Activated B cell treated with CpG ODN at 0.5 μM for 24 hours (primary cell): Measurements from ENCODE around the gene VAV1. TPM values are rescaled to one million over a fixed set of nuclear protein-coding genes. Genes with fewer than 3 reads are reported as not detected.

ENCODE experiments used
- ATAC-seq: fragments of 200-7000 bp; cut with Tn5 transposase; one replicate; pipeline ENCODE4 v1.10.0; 2021; ENCODE audit warnings: low read depth, mild to moderate bottlenecking, moderate library complexity
- CTCF ChIA-PET: fragments of 350-600 bp; sonication (Branson Sonifier 250); formaldehyde crosslinking; loops from one replicate; lab custom pipeline; 2021; ENCODE audit warnings: antibody characterized with exemption; lab: Charles Lee
- POLR2A ChIA-PET: fragments of 350-600 bp; sonication (Branson Sonifier 250); formaldehyde crosslinking; loops from one replicate; lab custom pipeline; 2021; ENCODE audit warnings: antibody characterized with exemption; lab: Charles Lee
- DNase-seq: peaks from one replicate; pipeline ENCODE4 v3.0.0; 2022
- H3K27ac Mint-ChIP-seq: one replicate; pipeline ENCODE4 v1.8.0; 2020; ENCODE audit warnings: mixed read lengths
- H3K27me3 Mint-ChIP-seq: one replicate; pipeline ENCODE4 v1.8.0; 2021; ENCODE audit warnings: mixed read lengths
- H3K36me3 Mint-ChIP-seq: one replicate; pipeline ENCODE4 v1.8.0; 2021; ENCODE audit warnings: low read depth, mixed read lengths
- H3K4me1 Mint-ChIP-seq: one replicate; pipeline ENCODE4 v1.8.0; 2021; ENCODE audit warnings: mixed read lengths
- H3K4me3 Mint-ChIP-seq: one replicate; pipeline ENCODE4 v1.8.0; 2020; ENCODE audit warnings: mild to moderate bottlenecking, mixed read lengths
- H3K9me3 Mint-ChIP-seq: one replicate; pipeline ENCODE4 v1.8.0; 2020; ENCODE audit warnings: mixed read lengths
- intact Hi-C: fragments of 100-400 bp; cut with micrococcal nuclease; formaldehyde crosslinking; loops from one replicate; pipeline ENCODE4 v1.15.1; 2024
- total RNA-seq: library from RNA; stranded (reverse); gene quantifications from 2 replicates; pipeline ENCODE4 v1.2.3, GENCODE V29; 2022
- TF ChIP-seq, protein P1 (sequence below): fragments of 200-600 bp; IDR thresholded peaks from one replicate; pipeline ENCODE4 v1.8.0; 2022; ENCODE audit warnings: antibody characterized with exemption, mild to moderate bottlenecking

VAV1 gene
- total RNA-seq, 1 donor from 2014 or later: 121 TPM

DNA sequence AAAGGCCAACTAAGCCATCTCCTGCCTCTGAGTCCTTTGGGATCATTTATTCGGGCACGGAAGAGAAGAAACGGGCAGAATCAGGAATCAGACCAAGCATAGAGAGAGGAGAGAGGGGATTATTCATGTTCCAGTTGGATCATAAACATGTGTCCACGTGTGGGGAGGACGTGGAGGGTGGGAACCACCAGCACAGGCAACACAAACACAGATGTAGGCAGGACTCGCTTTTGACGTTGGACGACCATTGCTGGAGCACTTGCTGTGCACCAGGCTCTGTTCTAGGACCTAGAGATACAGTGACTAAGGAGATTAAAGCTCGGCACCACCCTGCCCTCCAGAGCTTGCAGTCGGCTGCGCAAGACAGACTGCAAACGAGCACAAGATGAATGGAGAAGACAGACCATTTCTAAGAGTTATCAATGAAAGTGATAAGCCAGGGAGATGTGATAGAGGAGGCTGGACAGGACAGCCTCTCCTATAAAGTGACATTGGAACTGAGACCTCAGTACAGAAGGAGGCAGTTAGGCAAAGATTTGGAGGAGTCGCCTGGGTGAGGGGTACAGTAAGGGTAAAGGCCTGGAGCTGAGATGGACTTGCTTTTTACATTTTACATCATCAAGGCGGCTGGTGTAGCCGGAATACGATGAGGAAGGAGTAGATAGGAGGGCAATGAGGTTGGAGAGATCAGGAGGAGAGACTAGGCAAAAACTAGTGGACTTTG lies 6.0 kb upstream of the VAV1 start:
- H3K4me3 Mint-ChIP-seq: peak overlapping the region; percentile 88
- ChIA-PET POLR2A (interaction anchor here (1.9 to 10.1 kb wide), 2 partner anchors 25 to 36 kb away, joined by 5 to 333 read pairs; no protein-coding TSS in a partner anchor), CTCF (no interaction called here)
- H3K27me3 Mint-ChIP-seq: no peaks in the 10 kb centered on the region
- intact Hi-C loops: loop anchor here (1.0 to 5.0 kb wide), 5 partner anchors 13 to 248 kb away; partner anchors contain the start of gene GPR108
- no peaks in the 10 kb centered on the region for H3K9me3 Mint-ChIP-seq
- TF ChIP-seq, protein P1, sequence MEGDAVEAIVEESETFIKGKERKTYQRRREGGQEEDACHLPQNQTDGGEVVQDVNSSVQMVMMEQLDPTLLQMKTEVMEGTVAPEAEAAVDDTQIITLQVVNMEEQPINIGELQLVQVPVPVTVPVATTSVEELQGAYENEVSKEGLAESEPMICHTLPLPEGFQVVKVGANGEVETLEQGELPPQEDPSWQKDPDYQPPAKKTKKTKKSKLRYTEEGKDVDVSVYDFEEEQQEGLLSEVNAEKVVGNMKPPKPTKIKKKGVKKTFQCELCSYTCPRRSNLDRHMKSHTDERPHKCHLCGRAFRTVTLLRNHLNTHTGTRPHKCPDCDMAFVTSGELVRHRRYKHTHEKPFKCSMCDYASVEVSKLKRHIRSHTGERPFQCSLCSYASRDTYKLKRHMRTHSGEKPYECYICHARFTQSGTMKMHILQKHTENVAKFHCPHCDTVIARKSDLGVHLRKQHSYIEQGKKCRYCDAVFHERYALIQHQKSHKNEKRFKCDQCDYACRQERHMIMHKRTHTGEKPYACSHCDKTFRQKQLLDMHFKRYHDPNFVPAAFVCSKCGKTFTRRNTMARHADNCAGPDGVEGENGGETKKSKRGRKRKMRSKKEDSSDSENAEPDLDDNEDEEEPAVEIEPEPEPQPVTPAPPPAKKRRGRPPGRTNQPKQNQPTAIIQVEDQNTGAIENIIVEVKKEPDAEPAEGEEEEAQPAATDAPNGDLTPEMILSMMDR: no peak
- DNase-seq (no peak), ATAC-seq (no peak)
- peak overlapping the region; percentile 85 for H3K27ac Mint-ChIP-seq
- H3K4me1 Mint-ChIP-seq: peaks cover 36% of the 10 kb centered on the region
- H3K36me3 Mint-ChIP-seq: peaks cover 7% of the 10 kb centered on the region

DNA sequence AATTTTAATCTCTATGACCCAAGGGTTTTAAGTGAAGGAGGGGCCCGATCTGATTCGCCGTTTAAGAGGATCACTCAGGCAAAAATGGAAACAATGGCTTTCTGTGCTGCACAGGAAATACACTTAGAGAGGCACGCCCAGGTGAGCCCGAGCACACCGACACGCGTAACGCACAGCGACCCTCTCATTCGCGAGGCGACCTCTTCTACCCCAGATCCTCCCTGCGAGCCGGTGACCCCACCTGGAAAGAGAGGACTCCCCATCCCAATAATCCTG lies 5.5 kb upstream of the VAV1 start:
- Mint-ChIP-seq H3K4me3 (peak overlapping the region; percentile 88), H3K4me1 (peaks cover 41% of the 10 kb centered on the region), H3K27me3 (no peaks in the 10 kb centered on the region), H3K27ac (peak overlapping the region; percentile 85), H3K36me3 (peaks cover 7% of the 10 kb centered on the region), H3K9me3 (no peaks in the 10 kb centered on the region)
- DNase-seq: no peak
- TF ChIP-seq, protein P1: no peak
- ChIA-PET CTCF (no interaction called here), POLR2A (interaction anchor here (1.9 to 10.1 kb wide), 2 partner anchors 26 to 35 kb away, joined by 5 to 333 read pairs; no protein-coding TSS in a partner anchor)
- intact Hi-C loops: loop anchor here (1.0 to 5.0 kb wide), 5 partner anchors 14 to 249 kb away; partner anchors contain the start of gene GPR108
- ATAC-seq: peak; percentile 22

DNA sequence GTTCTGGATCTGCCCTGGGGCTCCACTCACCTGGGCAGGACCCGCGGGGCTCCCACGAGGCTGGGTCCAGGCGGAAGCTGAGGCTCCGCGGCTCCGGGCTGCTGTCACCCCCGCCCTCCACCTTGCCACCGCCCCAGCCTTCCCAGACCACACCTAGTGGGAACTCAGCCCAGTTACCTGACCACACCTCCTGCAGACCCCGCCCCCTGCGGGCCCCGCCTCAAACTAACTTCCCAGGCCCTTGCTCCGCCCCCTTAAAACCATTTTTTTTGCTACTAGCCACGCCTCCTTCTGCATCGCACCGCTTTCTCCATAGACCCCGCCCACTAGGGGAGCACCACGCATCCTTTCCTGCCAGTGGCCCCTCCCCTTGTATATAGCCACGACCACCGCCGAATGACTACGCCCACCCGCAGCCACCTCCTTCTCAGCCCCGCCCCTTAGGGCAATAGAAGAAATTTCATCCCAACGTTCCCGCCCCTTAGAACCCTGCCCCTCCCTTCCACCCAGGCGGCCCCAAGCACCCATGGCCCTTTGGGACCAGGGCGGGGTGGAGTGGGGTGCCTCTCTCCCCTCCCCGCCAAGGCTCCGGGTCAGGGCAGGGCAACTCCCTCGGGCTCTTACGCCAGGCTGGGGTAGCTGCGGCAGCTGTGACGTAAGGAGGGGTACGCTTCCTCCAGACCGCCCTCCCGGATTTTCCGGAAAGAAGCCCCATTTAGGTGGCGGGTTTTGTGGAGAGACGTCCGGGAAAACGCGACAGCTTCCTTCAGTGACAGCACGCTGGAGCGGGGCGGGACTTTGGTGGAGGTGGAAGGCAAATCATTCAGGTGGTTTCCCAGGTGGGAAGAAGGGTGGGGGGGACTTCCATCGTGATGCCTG lies 4.9 kb upstream of the VAV1 start, which contains the start of gene SH2D3A:
TSS of gene SH2D3A (minus strand) at position 79 of the 879 bp plus-strand sequence. CDS start 3,687 bp downstream, outside the sequence.
- POLR2A ChIA-PET: interaction anchor here (1.2 to 10.1 kb wide), 4 partner anchors 26 to 95 kb away, joined by 5 to 333 read pairs (median 8); partner anchors contain the start of gene GPR108
- intact Hi-C loops: loop anchor here (1.0 to 5.0 kb wide), 5 partner anchors 14 to 249 kb away; partner anchors contain the start of gene GPR108
- H3K4me1 Mint-ChIP-seq: peaks cover 46% of the 10 kb centered on the region

DNA sequence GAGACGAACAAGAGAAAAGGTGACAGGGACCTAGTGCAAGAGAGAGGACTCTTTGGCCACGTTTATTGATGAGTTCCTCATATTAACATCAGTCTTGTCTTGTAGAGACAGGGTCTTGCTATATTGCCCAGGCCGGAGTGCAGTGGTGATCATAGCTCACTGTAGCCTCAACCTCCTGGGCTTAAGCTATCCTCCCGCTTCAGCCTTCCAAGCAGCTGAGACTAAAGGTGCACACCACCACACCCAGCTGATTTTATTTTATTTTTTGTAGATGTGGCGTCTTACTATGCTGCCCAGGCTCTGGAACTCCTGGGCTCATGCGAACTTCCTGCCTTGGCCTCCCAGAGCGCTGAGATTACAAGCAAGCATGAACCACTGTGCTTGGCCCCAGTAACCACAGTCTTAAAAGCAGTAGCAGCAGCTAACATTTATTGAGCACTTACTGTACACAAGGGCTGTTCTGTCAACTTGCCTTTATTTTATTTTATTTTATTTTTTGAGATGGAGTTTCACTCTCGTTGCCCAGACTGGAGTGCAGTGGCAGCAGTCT lies 4.2 kb upstream of the VAV1 start:
- H3K9me3 Mint-ChIP-seq: no peaks in the 10 kb centered on the region
- intact Hi-C loops: loop anchor here (5.0 kb wide), 1 partner anchor 191 kb away; no protein-coding TSS in a partner anchor
- no peak for ATAC-seq
- peak overlapping the region; percentile 88 for H3K4me3 Mint-ChIP-seq
- CTCF ChIA-PET: interaction anchor here (0.9 to 3.4 kb wide), 7 partner anchors 30 to 252 kb away, joined by 3 to 12 read pairs (median 4); partner anchors contain the start of gene TRIP10
- H3K36me3 Mint-ChIP-seq: peaks cover 9% of the 10 kb centered on the region
- TF ChIP-seq, protein P1: no peak
- H3K27ac Mint-ChIP-seq: peak overlapping the region; percentile 85
- no peak for DNase-seq
- H3K27me3 Mint-ChIP-seq: no peaks in the 10 kb centered on the region
- peaks cover 46% of the 10 kb centered on the region for H3K4me1 Mint-ChIP-seq
- POLR2A ChIA-PET: interaction anchor here (0.6 to 10.1 kb wide), 5 partner anchors 27 to 405 kb away, joined by 3 to 333 read pairs (median 5); partner anchors contain the start of gene GPR108

More for the DNA sequence above, 4.9 kb upstream of the VAV1 start, which contains the start of gene SH2D3A:
- TF ChIP-seq, protein P1: no peak
- DNase-seq: peak; percentile 87
- ATAC-seq: peak; percentile 73
- no peaks in the 10 kb centered on the region for H3K9me3 Mint-ChIP-seq
- CTCF ChIA-PET: interaction anchor here (0.9 to 3.4 kb wide), 6 partner anchors 29 to 250 kb away, joined by 3 to 12 read pairs (median 6); partner anchors contain the start of gene TRIP10
- peak within 1 kb of the TSS; percentile 85 for H3K27ac Mint-ChIP-seq
- peak within 1 kb of the TSS; percentile 88 for H3K4me3 Mint-ChIP-seq
- H3K27me3 Mint-ChIP-seq: no peaks in the 10 kb centered on the region
- H3K36me3 Mint-ChIP-seq: peaks cover 7% of the 10 kb centered on the region
